ENCODE data around the gene EML3. TPM values are rescaled to one million over a fixed set of nuclear protein-coding genes. Genes with fewer than 3 reads are reported as not detected.
"Not testable (repeated sequence)": the region's sequence is repeated elsewhere in the genome, so short reads cannot be mapped to it uniquely, and the experiment has no call there.

Gene EML3
- total RNA-seq, 1 donor from 2014 or later, result 32.1 TPM

GRCh38 chr11:62599901-62600300 lies 12.7 kb downstream of the EML3 start:
- no peak for DNase-seq (ENCODE audit: low read depth, low spot score)

GRCh38 chr11:62599069-62599696 lies 13.4 kb downstream of the EML3 start:
- peak; percentile 98 for DNase-seq (ENCODE audit: low read depth, low spot score)

GRCh38 chr11:62595124-62595523 lies 17.5 kb downstream of the EML3 start:
- no peak for DNase-seq (ENCODE audit: low read depth, low spot score)

- peak; percentile 52 for DNase-seq (ENCODE audit: low read depth, low spot score)
These were observed 19.0 kb downstream of the EML3 start for GRCh38 chr11:62593434-62594044.

- DNase-seq (ENCODE audit: low read depth, low spot score), result no peak
These were observed 19.6 kb downstream of the EML3 start for GRCh38 chr11:62592989-62593421.

GRCh38 chr11:62592146-62592815 lies 20.3 kb downstream of the EML3 start:
- DNase-seq (ENCODE audit: low read depth, low spot score), result no peak

- DNase-seq (ENCODE audit: low read depth, low spot score), result peak; percentile 99
These were observed 21.0 kb downstream of the EML3 start, which contains the start of gene TUT1 for GRCh38 chr11:62591448-62592145. Gene TUT1, minus strand, starts transcription at chr11:62591523. Its CDS starts 38 bp downstream, at chr11:62591485.

- no peak for DNase-seq (ENCODE audit: low read depth, low spot score)
These were observed 23.5 kb downstream of the EML3 start for GRCh38 chr11:62588966-62589637.

- DNase-seq (ENCODE audit: low read depth, low spot score), result not testable (repeated sequence)
These were observed 27.2 kb downstream of the EML3 start for GRCh38 chr11:62585356-62585755.

GRCh38 chr11:62581735-62582134 lies 30.8 kb downstream of the EML3 start:
- not testable (repeated sequence) for DNase-seq (ENCODE audit: low read depth, low spot score)

GRCh38 chr11:62580959-62581715 lies 31.4 kb downstream of the EML3 start:
- DNase-seq (ENCODE audit: low read depth, low spot score), result no peak

- DNase-seq (ENCODE audit: low read depth, low spot score), result no peak
These were observed 33.3 kb downstream of the EML3 start for GRCh38 chr11:62579252-62579651.

GRCh38 chr11:62578541-62578940 lies 34.0 kb downstream of the EML3 start:
- DNase-seq (ENCODE audit: low read depth, low spot score), result no peak

- DNase-seq (ENCODE audit: low read depth, low spot score), result peak; percentile 94
These were observed 35.4 kb downstream of the EML3 start for GRCh38 chr11:62577046-62577714.

- DNase-seq (ENCODE audit: low read depth, low spot score), result no peak
These were observed 36.7 kb downstream of the EML3 start for GRCh38 chr11:62575837-62576236.

GRCh38 chr11:62575156-62575555 lies 37.4 kb downstream of the EML3 start:
- no peak for DNase-seq (ENCODE audit: low read depth, low spot score)

- no peak for DNase-seq (ENCODE audit: low read depth, low spot score)
These were observed 38.1 kb downstream of the EML3 start for GRCh38 chr11:62574363-62575071.

- peak; percentile 100 for DNase-seq (ENCODE audit: low read depth, low spot score)
These were observed 38.8 kb downstream of the EML3 start, which contains the start of gene EEF1G for GRCh38 chr11:62573592-62574362. Gene EEF1G, minus strand, starts transcription at chr11:62573891. Its CDS starts 49 bp downstream, at chr11:62573842.

Data from pulmonary artery endothelial cell (primary cell).